ENCODE data around the gene BCLAF1. TPM values are rescaled to one million over a fixed set of nuclear protein-coding genes. Genes with fewer than 3 reads are reported as not detected.

Gene BCLAF1
- total RNA-seq, 2 donors from 2014 or later, result 70.0 to 170 TPM

DNA sequence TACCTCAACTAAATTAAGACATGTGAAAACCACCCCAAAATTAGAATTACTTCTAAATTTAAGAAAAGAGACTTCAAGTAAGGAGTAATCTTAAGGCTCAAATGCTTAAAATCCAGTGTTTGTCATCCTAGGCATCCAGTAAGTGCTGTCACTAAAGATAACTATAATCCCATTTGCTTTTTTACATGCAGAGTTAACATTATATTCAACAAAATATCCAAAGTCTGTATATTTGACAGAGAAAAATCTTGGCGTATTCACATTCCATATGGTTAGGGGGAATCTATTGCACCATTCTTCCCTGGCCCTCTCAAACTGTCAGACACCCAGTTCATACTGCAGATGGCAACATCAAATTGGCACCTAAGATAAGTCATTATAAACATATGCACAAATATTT, 56.9 kb downstream of the BCLAF1 start:
- Histone ChIP-seq H3K27ac (no peak overlapping the region), H3K4me3 (no peak overlapping the region), H3K9me3 (no peaks in the 10 kb centered on the region), H3K36me3 (no peaks in the 10 kb centered on the region), H3K27me3 (replicated peaks; ENCODE audit: insufficient read depth) (no peaks in the 10 kb centered on the region), H3K4me1 (ENCODE audit: control insufficient read depth in 1 of 2, low read depth in 2 of 2) (no peaks in the 10 kb centered on the region)
- no peak for TF ChIP-seq CTCF (IDR thresholded peaks at IDR 0.05)
- ATAC-seq (ENCODE audit: insufficient number of reproducible peaks, low FRiP score, low read depth), result no peak
- DNase-seq (ENCODE audit: low spot score), result no peak

DNA sequence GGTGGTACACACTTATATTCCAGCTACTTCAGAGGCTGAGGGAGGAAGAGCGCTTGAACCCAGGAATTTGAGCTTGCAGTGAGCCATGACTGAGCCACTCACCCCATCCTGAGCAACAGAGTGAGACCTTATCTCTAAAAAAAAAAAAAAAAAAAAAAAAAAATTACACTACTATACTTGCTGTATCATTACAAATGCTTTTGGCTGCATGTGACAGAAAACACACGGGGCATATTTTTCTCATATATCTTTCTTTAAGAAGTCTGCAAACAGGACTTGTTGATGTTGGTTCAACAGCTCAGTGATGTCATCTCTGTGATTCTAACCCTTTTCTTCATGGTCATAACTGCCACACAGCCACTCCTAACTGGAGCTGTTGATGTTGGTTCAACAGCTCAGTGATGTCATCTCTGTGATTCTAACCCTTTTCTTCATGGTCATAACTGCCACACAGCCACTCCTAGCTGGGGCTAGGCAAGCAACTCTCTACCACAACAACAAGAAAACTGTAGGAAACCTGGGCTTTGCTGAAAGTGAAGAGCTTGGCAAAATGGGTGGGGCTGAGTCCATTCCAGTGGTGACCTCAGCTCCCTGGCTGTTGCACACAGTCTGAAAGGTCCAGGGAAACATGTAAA, 59.3 kb downstream of the BCLAF1 start:
- DNase-seq (ENCODE audit: low spot score) (no peak), ATAC-seq (ENCODE audit: insufficient number of reproducible peaks, low FRiP score, low read depth) (no peak)
- Histone ChIP-seq H3K4me3 (no peak overlapping the region), H3K36me3 (no peaks in the 10 kb centered on the region), H3K9me3 (no peaks in the 10 kb centered on the region), H3K4me1 (ENCODE audit: control insufficient read depth in 1 of 2, low read depth in 2 of 2) (no peaks in the 10 kb centered on the region), H3K27me3 (replicated peaks; ENCODE audit: insufficient read depth) (no peaks in the 10 kb centered on the region), H3K27ac (no peak overlapping the region)
- no peak for TF ChIP-seq CTCF (IDR thresholded peaks at IDR 0.05)

GRCh38 chr6:136228814-136229213, 60.8 kb downstream of the BCLAF1 start:
- no peak overlapping the region for H3K4me3 ChIP-seq
- H3K4me1 ChIP-seq (ENCODE audit: control insufficient read depth in 1 of 2, low read depth in 2 of 2), result no peaks in the 10 kb centered on the region
- no peaks in the 10 kb centered on the region for H3K9me3 ChIP-seq
- ATAC-seq (ENCODE audit: insufficient number of reproducible peaks, low FRiP score, low read depth) (no peak), DNase-seq (ENCODE audit: low spot score) (no peak)
- no peaks in the 10 kb centered on the region for H3K27me3 ChIP-seq (replicated peaks; ENCODE audit: insufficient read depth)
- TF ChIP-seq CTCF (IDR thresholded peaks at IDR 0.05), result no peak
- H3K27ac ChIP-seq, result no peak overlapping the region
- H3K36me3 ChIP-seq, result no peaks in the 10 kb centered on the region

DNA sequence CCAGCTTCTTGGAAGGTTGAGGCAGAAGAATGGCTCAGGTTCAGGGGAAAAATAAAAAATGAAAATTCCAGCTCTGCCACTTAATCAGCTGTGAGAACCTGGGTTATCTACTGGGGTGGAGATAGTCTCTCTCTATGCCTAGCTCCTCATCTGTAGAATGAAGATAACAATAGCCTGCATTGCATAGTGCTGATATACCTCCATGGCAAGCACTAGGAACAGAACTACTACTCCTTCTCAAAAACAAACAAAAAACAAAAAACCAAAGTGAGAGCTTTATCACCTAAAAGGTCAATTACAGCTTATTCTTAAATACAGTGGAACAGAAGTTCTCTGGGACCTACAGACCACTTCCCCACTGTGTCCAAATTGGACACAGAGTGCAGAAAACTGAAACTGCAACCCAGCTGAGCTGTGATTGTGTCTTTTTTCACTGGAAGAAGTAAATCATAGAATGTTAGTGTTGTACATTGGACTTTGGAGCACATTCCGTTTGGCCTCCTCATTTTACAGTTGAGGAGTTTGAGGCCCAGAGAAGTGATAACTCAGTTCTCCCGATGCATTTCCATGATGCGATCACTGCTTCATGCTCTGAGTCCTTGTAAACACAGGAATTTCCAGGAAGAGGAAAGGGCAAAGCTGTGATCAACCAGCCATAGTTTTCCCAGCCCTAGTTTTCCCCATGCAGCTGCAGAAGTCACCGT, 62.8 kb downstream of the BCLAF1 start:
- Histone ChIP-seq H3K9me3 (no peaks in the 10 kb centered on the region), H3K27ac (no peak overlapping the region), H3K4me1 (ENCODE audit: control insufficient read depth in 1 of 2, low read depth in 2 of 2) (no peaks in the 10 kb centered on the region), H3K36me3 (no peaks in the 10 kb centered on the region), H3K27me3 (replicated peaks; ENCODE audit: insufficient read depth) (no peaks in the 10 kb centered on the region), H3K4me3 (peak overlapping the region; percentile 49)
- no peak for TF ChIP-seq CTCF (IDR thresholded peaks at IDR 0.05)
- DNase-seq (ENCODE audit: low spot score), result no peak
- no peak for ATAC-seq (ENCODE audit: insufficient number of reproducible peaks, low FRiP score, low read depth)

DNA sequence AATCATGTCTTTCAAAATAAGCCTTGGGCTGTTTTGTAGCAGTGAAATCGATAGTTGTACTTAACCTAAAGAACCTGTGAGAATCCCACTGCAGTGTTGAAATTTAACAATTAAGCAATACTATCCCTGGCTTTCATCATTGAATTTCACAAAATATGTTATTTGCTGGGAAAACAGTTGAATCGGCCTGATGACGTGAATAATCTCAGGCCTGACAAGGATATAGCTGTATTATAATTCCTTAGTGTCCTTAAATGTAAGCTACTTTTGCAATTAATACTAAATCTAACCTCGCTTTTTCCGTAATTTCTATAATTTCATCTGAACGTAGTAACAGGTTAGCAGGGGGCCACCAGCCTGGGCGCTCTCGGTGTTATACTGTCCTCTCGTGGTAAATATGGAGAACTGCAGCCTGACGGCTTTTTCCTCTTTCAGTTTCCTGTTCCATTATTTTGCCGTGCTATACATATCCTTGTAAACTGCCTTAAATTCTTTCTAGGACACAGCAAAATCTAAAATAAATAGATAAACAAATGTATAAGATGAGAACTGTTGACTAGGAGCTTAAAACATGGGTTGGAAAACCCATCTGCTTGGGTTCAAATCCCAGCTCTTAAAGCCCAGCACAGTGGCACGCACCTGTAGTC, 63.5 kb downstream of the BCLAF1 start:
- no peaks in the 10 kb centered on the region for H3K4me1 ChIP-seq (ENCODE audit: control insufficient read depth in 1 of 2, low read depth in 2 of 2)
- no peaks in the 10 kb centered on the region for H3K27me3 ChIP-seq (replicated peaks; ENCODE audit: insufficient read depth)
- H3K27ac ChIP-seq, result no peak overlapping the region
- ATAC-seq (ENCODE audit: insufficient number of reproducible peaks, low FRiP score, low read depth) (peak; percentile 50), DNase-seq (ENCODE audit: low spot score) (no peak)
- peak overlapping the region; percentile 49 for H3K4me3 ChIP-seq
- H3K9me3 ChIP-seq, result no peaks in the 10 kb centered on the region
- H3K36me3 ChIP-seq, result no peaks in the 10 kb centered on the region
- TF ChIP-seq CTCF (IDR thresholded peaks at IDR 0.05), result peak; percentile 100
